ENCODE results near the gene TK2.

The TK2 gene

DNA sequence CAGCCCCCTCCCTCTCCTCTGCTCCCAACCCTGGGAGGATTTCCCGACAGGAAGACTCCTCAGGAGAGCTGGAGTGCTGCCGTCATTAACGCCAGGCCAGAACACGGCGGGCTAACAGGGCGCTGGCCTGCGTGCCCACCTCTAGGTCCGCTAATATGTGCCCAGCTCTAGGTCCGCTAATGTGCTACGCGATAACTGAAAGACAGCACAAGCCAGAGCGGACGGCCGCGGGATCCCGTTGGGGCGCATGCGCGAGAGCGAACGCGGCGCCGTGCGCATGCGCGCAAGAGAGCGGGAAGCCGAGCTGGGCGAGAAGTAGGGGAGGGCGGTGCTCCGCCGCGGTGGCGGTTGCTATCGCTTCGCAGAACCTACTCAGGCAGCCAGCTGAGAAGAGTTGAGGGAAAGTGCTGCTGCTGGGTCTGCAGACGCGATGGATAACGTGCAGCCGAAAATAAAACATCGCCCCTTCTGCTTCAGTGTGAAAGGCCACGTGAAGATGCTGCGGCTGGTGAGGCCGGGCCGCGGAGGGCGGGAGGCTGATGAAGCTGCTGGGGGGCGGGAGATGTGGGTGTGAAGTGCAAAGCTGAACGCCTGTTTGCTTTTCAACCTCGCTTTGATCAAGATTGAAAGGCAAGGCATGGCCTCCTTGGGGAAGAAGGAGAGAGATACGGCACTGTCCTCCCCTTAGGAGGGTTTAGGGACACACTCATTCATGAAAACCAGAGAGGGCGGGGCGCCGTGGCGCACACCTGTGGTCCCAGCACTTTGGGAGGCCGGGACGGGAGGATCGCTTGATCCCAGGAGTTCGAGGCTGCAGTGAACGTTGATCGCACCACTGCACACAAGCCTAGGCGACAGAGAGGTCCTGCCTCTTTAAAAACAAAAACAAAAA, 2.6 kb upstream of the TK2 start, which contains the start of gene CKLF:
CKLF (plus strand) TSS at position 291 of the 892 bp plus-strand sequence; CDS start at position 431, 140 bp downstream.
- peak within 1 kb of the TSS; percentile 59 for H3K4me3 ChIP-seq (ENCODE audit: low read depth, low read length)
- peak; percentile 92 for DNase-seq (ENCODE audit: low read depth)
- TF ChIP-seq, protein P1, sequence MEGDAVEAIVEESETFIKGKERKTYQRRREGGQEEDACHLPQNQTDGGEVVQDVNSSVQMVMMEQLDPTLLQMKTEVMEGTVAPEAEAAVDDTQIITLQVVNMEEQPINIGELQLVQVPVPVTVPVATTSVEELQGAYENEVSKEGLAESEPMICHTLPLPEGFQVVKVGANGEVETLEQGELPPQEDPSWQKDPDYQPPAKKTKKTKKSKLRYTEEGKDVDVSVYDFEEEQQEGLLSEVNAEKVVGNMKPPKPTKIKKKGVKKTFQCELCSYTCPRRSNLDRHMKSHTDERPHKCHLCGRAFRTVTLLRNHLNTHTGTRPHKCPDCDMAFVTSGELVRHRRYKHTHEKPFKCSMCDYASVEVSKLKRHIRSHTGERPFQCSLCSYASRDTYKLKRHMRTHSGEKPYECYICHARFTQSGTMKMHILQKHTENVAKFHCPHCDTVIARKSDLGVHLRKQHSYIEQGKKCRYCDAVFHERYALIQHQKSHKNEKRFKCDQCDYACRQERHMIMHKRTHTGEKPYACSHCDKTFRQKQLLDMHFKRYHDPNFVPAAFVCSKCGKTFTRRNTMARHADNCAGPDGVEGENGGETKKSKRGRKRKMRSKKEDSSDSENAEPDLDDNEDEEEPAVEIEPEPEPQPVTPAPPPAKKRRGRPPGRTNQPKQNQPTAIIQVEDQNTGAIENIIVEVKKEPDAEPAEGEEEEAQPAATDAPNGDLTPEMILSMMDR (IDR thresholded peaks at IDR 0.05; ENCODE audit: insufficient read depth, low read depth, low read length, missing control alignments): no peak

DNA sequence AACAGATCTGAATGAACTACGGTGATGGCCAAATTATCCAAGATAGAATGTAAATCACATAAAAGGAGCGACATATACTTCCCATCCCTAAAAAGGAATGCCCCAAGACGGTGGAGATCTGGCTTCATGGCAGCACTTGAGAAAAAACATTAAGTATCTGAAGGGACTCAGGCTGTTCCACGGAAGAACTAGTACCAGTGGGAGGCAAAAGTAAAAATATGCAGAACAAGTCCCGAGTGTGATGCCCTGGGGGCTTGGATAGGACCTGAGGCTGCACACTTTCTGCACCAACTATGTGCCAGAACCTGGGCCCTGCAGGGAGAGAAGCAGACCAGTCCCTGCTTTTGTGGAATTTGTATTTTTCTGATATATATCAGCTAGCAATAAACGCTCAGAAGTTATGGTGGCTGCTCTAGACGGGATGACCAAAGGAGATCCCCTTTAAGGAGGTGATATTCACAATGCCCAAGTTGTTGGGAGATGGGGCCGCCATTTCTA, 1.9 kb upstream of the TK2 start:
- TF ChIP-seq, protein P1 (IDR thresholded peaks at IDR 0.05; ENCODE audit: insufficient read depth, low read depth, low read length, missing control alignments): no peak
- peak overlapping the region; percentile 59 for H3K4me3 ChIP-seq (ENCODE audit: low read depth, low read length)
- no peak for DNase-seq (ENCODE audit: low read depth)

DNA sequence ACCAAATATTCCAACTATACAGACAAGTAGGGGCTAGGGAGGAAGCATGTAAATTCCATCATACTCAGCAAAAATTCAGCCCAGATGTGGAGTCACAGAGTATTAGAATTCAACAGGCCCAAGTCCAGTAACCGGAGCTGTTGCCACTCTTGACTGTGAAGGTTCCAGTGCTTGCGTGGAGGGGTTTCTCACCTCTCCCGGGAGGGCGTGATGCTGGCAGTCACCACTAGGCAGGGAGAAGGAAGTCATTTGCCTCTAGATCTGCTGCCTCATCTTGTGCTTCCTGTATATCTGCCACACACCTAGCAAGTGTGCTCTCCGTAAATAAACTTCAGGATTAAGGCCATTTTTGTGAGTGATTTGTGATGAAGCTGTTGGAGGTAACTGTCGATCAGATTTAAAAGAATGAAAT, 1.4 kb upstream of the TK2 start:
- DNase-seq (ENCODE audit: low read depth): peak; percentile 36
- TF ChIP-seq, protein P1 (IDR thresholded peaks at IDR 0.05; ENCODE audit: insufficient read depth, low read depth, low read length, missing control alignments): no peak

DNA sequence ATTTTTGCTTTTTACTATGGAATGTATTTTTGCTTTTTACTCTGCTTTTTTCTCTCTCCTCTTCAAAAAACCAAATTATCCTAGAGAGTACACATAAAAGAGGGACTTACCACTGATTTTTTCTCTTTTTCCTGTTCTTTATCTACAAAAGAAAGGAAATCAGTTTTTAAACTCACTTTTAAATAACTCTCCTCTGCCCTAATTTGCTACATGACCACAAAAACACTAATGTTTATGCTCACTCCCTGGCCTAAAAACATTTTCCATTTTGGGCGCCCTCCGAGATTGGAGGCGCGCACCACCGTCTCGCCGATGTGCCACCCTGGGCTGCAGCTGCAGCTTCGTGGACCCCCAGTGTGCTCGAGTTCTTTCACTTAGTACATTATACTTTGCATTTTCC, 1.1 kb downstream of the TK2 start:
- H3K4me3 ChIP-seq (ENCODE audit: low read depth, low read length): no peak overlapping the region
- DNase-seq (ENCODE audit: low read depth): no peak
- TF ChIP-seq, protein P1 (IDR thresholded peaks at IDR 0.05; ENCODE audit: insufficient read depth, low read depth, low read length, missing control alignments): no peak

More for the DNA sequence above, 1.4 kb upstream of the TK2 start:
- H3K4me3 ChIP-seq (ENCODE audit: low read depth, low read length): no peak overlapping the region

DNA sequence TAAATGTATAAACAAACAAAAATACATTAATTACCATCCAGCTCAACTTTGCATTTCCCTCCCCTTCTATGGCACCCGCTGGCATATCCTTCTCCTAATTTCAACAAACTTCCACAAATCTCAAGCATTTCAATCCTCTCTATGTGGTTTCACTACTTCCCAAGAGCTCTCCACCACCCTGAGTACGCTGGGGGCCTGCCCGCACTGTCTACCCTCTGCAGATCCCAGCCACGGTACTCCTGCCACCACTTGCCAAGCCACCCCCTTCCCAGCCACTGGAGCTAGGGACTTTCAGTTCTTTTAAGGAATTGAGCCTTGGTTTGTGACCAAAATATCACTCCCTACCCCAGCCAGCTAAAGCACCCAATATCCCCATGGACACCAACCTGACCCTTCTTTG, 1.9 kb downstream of the TK2 start:
- TF ChIP-seq, protein P1 (IDR thresholded peaks at IDR 0.05; ENCODE audit: insufficient read depth, low read depth, low read length, missing control alignments): no peak
- H3K4me3 ChIP-seq (ENCODE audit: low read depth, low read length): no peak overlapping the region
- DNase-seq (ENCODE audit: low read depth): no peak

DNA sequence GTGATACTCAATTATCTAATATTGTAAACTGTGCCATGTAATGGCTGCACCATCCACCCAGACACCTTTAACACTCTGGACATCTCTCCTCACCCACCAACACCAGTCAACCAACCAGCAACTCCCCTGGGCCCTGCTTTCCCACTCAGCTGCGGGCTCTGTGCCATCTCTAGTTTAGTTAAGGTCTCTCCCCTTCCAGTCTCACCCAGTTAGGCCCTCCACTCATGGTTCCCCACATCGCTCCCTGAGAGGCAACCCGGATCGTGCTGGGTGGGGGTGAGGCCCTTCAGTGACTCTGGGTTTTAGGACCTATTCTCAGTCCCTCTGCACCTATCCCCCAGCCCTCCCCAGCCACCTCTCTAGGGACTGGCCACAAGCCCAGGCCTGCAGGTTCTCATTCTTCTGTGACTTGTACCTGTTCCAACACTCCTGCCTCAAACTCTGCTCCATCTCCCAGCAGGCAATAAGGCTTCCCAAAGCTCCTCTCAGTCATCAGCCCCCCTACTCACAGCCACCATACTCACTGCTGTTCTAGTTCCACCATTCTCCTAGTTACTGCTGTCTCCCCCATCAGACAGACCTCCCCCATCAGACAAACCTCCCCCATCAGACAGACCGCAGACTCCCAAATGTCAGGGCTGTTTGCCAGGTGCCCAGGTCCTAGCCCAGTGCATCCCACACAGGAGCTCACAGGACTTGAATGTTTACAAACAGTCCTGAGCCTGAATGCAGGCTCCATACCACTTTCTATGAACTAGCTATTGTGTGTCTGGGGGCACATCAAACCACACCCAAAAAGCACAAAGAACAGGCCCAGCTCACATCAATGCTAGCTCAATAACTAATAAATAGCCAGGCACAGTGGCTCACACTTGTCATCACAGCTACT, 2.6 kb downstream of the TK2 start:
- TF ChIP-seq, protein P1 (IDR thresholded peaks at IDR 0.05; ENCODE audit: insufficient read depth, low read depth, low read length, missing control alignments): no peak
- no peak for DNase-seq (ENCODE audit: low read depth)
- H3K4me3 ChIP-seq (ENCODE audit: low read depth, low read length): no peak overlapping the region

Measured in GM12865 (cell line).